ENCODE results near the gene ACSF3. TPM values are rescaled to one million over a fixed set of nuclear protein-coding genes. Genes with fewer than 3 reads are reported as not detected.
"Not testable (repeated sequence)": the region's sequence is repeated elsewhere in the genome, so short reads cannot be mapped to it uniquely, and the experiment has no call there.

The ACSF3 gene
- polyA plus RNA-seq, 3 donors, result 29.7 to 38.0 (median 30.8) TPM

GRCh38 chr16:89067677-89068443 is 25.8 kb upstream of the ACSF3 start:
- DNase-seq (ENCODE audit: extremely low read depth in 1 of 11, low read depth in 9 of 11, low spot score in 4 of 11), result no peak

DNA sequence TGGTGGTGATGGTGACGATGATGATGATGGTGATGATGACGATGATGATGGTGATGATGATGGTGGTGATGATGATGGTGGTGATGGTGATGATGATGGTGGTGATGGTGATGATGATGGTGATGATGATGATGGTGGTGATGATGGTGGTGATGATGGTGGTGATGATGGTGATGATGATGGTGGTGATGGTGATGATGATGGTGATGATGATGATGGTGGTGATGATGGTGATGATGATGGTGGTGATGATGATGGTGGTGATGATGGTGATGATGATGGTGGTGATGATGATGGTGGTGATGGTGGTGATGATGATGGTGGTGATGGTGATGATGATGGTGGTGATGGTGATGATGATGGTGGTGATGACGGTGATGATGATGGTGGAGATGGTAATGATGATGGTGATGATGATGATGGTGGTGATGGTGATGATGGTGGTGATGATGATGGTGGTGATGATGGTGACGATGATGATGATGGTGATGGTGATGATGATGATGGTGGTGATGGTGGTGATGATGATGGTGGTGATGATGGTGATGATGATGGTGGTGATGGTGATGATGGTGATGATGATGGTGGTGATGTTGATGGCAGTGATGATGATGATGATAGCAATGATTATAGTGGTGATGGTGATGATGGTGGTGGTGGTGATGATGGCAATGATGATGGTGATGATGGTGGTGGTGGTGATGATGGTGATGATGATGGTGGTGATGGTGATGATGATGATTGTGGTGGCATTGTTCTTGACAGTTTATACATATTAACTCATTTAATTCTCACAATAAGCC is 24.6 kb upstream of the ACSF3 start:
- not testable (repeated sequence) for DNase-seq (ENCODE audit: extremely low read depth in 1 of 11, low read depth in 9 of 11, low spot score in 4 of 11)

GRCh38 chr16:89069920-89070319 is 23.7 kb upstream of the ACSF3 start:
- no peak for DNase-seq (ENCODE audit: extremely low read depth in 1 of 11, low read depth in 9 of 11, low spot score in 4 of 11)

GRCh38 chr16:89070590-89070989 is 23.1 kb upstream of the ACSF3 start:
- DNase-seq (ENCODE audit: extremely low read depth in 1 of 11, low read depth in 9 of 11, low spot score in 4 of 11), result no peak

- DNase-seq (ENCODE audit: extremely low read depth in 1 of 11, low read depth in 9 of 11, low spot score in 4 of 11), result peak in 9 of 11 donors; percentile 44 to 65 (median 57)
These were observed 21.7 kb upstream of the ACSF3 start for GRCh38 chr16:89071686-89072547.

DNA sequence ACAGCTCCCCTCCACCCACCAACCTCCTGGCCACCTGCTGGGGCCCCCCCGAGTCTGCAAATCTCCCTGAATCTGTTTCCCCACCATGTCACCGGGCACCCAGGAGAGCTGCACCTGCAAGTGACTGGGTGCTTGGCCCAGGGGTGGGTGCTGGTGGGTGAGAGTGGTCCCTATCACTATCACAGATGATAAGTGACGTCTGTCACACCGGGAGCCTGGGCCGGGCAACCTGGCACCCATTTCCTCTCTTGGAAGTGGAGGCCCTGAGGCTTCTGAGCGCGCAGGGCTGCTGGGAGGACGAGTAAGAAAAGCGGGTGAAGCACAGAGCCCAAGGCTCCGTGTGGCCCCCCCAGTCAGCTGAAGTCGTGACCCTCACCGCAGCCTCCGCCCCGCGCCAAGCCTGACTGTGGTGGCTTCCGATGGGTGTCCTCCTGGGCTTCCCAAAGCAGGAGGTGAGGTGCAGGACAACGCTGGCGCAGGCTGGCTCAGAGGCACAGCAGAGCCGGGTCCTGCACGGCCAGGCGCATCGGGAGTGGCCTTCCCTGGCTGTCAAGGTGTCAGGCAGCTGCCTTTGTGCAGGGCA is 21.0 kb upstream of the ACSF3 start:
- DNase-seq (ENCODE audit: extremely low read depth in 1 of 11, low read depth in 9 of 11, low spot score in 4 of 11), result no peak

GRCh38 chr16:89073346-89074071 is 20.1 kb upstream of the ACSF3 start:
- DNase-seq (ENCODE audit: extremely low read depth in 1 of 11, low read depth in 9 of 11, low spot score in 4 of 11), result no peak

- DNase-seq (ENCODE audit: extremely low read depth in 1 of 11, low read depth in 9 of 11, low spot score in 4 of 11), result not testable (repeated sequence)
These were observed 19.5 kb upstream of the ACSF3 start for GRCh38 chr16:89074072-89074674.

DNA sequence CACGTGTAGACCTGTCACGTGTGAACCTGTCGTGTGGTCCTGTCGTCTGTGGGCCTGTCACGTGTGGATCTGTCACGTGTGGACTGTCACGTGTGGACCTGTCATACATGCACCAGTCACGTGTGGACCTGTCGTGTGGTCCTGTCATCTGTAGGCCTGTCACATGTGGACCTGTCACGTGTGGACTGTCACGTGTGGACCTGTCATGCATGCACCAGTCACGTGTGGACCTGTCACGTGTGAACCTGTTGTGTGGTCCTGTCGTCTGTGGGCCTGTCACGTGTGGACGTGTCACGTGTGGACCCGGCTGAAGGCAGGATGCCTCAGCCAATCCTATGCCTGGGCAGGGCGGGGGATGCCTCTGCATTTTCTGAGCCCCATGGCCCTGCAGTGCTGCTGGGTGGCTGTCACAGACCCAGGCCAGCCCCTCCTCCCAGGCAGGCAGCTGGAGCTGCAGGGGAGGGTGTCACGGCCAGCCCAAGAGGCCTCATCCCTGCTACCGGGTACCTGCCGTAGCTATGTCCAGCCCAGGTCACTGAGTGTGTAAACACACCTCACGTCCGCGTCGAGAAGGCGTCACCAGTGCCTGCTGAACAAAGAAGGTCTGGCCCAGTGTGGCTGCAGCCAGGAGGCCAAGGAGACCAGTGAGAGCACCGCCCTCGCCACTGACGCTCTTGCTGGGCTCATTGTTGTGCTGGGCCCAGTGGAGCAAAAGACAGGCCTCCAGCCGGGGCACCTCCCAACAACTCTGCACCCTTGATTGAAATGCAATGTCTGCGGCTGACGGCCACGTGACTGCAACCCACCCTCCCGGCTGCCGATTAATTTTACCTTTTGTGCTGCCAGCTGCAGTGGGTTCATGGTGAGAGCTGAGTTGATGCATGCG is 18.6 kb upstream of the ACSF3 start:
- DNase-seq (ENCODE audit: extremely low read depth in 1 of 11, low read depth in 9 of 11, low spot score in 4 of 11), result no peak

DNA sequence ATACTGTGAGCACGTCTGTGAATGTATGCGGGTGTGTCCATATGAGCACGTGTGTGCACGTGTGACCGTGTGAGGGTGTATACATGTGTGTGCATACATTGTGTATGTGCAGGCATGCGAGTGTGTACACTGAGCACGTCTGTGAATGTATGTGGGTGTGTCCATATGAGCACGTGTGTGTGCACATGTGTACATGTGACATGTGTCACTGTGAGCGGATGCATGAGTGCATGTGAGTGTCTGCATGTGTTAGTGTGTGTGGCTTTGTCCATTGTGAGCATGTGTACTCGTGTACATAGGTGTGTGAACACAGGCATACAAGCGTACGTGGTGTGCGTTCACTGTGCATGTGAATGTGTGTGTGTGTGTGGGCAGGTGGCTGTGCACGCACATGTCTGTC is 17.5 kb upstream of the ACSF3 start:
- no peak for DNase-seq (ENCODE audit: extremely low read depth in 1 of 11, low read depth in 9 of 11, low spot score in 4 of 11)

- no peak for DNase-seq (ENCODE audit: extremely low read depth in 1 of 11, low read depth in 9 of 11, low spot score in 4 of 11)
These were observed 16.6 kb upstream of the ACSF3 start for GRCh38 chr16:89077076-89077475.

- DNase-seq (ENCODE audit: extremely low read depth in 1 of 11, low read depth in 9 of 11, low spot score in 4 of 11), result no peak
These were observed 15.5 kb upstream of the ACSF3 start for GRCh38 chr16:89078172-89078571.

GRCh38 chr16:89079434-89079980 is 14.1 kb upstream of the ACSF3 start:
- DNase-seq (ENCODE audit: extremely low read depth in 1 of 11, low read depth in 9 of 11, low spot score in 4 of 11), result no peak

GRCh38 chr16:89080196-89080853 is 13.3 kb upstream of the ACSF3 start:
- no peak for DNase-seq (ENCODE audit: extremely low read depth in 1 of 11, low read depth in 9 of 11, low spot score in 4 of 11)

- no peak for DNase-seq (ENCODE audit: extremely low read depth in 1 of 11, low read depth in 9 of 11, low spot score in 4 of 11)
These were observed 12.1 kb upstream of the ACSF3 start for GRCh38 chr16:89081556-89081955.

DNA sequence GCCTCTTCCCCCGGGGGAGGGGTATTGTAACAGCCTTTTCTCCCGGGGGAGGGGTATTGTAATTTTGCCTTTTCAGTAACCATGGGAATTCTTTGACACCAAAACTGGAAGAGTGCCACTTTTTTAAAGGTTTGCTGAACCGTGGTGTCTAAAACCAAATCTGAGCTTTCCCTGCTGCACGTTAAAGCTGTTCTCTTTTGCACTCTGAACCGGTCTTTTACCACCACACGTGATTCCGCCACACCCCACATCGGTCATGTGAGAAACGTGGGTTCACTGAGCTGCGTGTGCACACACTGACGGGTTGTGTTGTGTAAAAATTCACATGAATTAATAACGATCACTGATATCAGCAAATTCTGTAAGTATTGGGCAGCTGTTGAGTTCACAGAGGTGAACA is 9.2 kb upstream of the ACSF3 start:
- no peak for DNase-seq (ENCODE audit: extremely low read depth in 1 of 11, low read depth in 9 of 11, low spot score in 4 of 11)

All from renal cortex interstitium (tissue), 11 donors.